Gastrocnemius medialis (tissue), 4 donors: Measurements from ENCODE around the gene NTM.

Experiments used
- POLR2A ChIP-seq, 2 donors: fragments of 450-650 bp; IDR thresholded peaks; one replicate each; pipeline ENCODE4 v1.6.1; 2017; ENCODE audit warnings: antibody characterized with exemption in 2 of 2, mild to moderate bottlenecking in 2 of 2, moderate library complexity in 2 of 2
- TF ChIP-seq, protein P1 (sequence below), 5 experiments: fragments of 450-650 bp in 3 of 5; fragments of 200-600 bp in 2 of 5; sonication (generic) in 2 of 5; IDR thresholded peaks in 4 of 5; conservative IDR thresholded peaks in 1 of 5; 1 replicate in 4 of 5; 2 replicates in 1 of 5; pipeline ENCODE4 v1.5.1; 2016 to 2019; ENCODE audit warnings: antibody characterized with exemption in 5 of 5, mild to moderate bottlenecking in 3 of 5, moderate library complexity in 3 of 5

GRCh38 chr11:131595797-131596196 lies 225.4 kb downstream of the NTM start:
- TF ChIP-seq, protein P1, sequence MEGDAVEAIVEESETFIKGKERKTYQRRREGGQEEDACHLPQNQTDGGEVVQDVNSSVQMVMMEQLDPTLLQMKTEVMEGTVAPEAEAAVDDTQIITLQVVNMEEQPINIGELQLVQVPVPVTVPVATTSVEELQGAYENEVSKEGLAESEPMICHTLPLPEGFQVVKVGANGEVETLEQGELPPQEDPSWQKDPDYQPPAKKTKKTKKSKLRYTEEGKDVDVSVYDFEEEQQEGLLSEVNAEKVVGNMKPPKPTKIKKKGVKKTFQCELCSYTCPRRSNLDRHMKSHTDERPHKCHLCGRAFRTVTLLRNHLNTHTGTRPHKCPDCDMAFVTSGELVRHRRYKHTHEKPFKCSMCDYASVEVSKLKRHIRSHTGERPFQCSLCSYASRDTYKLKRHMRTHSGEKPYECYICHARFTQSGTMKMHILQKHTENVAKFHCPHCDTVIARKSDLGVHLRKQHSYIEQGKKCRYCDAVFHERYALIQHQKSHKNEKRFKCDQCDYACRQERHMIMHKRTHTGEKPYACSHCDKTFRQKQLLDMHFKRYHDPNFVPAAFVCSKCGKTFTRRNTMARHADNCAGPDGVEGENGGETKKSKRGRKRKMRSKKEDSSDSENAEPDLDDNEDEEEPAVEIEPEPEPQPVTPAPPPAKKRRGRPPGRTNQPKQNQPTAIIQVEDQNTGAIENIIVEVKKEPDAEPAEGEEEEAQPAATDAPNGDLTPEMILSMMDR (IDR thresholded peaks at IDR 0.05 in 4 of 5, conservative IDR thresholded peaks at IDR 0.05 in 1 of 5), result no peak
- no peak for TF ChIP-seq POLR2A (IDR thresholded peaks at IDR 0.05)
